CD4-positive, alpha-beta memory T cell (primary cell): ENCODE data around the gene TSC22D3. TPM values are rescaled to one million over a fixed set of nuclear protein-coding genes. Genes with fewer than 3 reads are reported as not detected.

Source experiments
- CTCF ChIA-PET: fragments of 350-600 bp; sonication (Branson Sonifier 250); formaldehyde crosslinking; loops from one replicate; lab custom pipeline; 2021; ENCODE audit warnings: inconsistent platforms; ENCODE audit not compliant: partially characterized antibody; lab: Charles Lee
- POLR2A ChIA-PET: fragments of 350-600 bp; sonication (Branson Sonifier 250); formaldehyde crosslinking; loops from one replicate; lab custom pipeline; 2021; ENCODE audit not compliant: partially characterized antibody; lab: Charles Lee
- DNase-seq, 5 donors: peaks; one replicate each; pipeline versions ENCODE4 v3.0.0 to v3.0.0-alpha.2; 2020 to 2022; ENCODE audit warnings: mixed read lengths in 1 of 5
- H3K27ac ChIP-seq: one replicate; pipeline ENCODE4 v1.7.0; 2013; ENCODE audit warnings: low read depth, low read length
- H3K27me3 ChIP-seq: 2 replicates; pipeline ENCODE4 v1.7.0; 2013; ENCODE audit warnings: mild to moderate bottlenecking, low read length, moderate library complexity; ENCODE audit not compliant: insufficient read depth
- H3K36me3 ChIP-seq: 2 replicates; pipeline ENCODE4 v1.7.0; 2013; ENCODE audit warnings: mild to moderate bottlenecking, low read length, moderate library complexity; ENCODE audit not compliant: insufficient read depth
- H3K4me1 ChIP-seq: 2 replicates; pipeline ENCODE4 v1.7.0; 2013; ENCODE audit warnings: mild to moderate bottlenecking, low read length, moderate library complexity; ENCODE audit not compliant: insufficient read depth
- H3K4me3 ChIP-seq, 2 donors: one replicate each; pipeline ENCODE4 v1.7.0; 2013; ENCODE audit warnings: low read length in 2 of 2, mild to moderate bottlenecking in 1 of 2
- H3K9me3 ChIP-seq, 2 donors: one replicate each; pipeline ENCODE4 v1.7.0; 2013; ENCODE audit warnings: low read length in 2 of 2, control low read depth in 1 of 2; ENCODE audit not compliant: control insufficient read depth in 1 of 2
- H3K27ac Mint-ChIP-seq, 7 donors: one replicate each; pipeline ENCODE4 v1.8.0; 2020 to 2021; ENCODE audit warnings: mixed read lengths in 7 of 7, mild to moderate bottlenecking in 6 of 7, inconsistent platforms in 3 of 7, moderate library complexity in 3 of 7
- H3K27me3 Mint-ChIP-seq, 2 donors: one replicate each; pipeline ENCODE4 v1.8.0; 2020 to 2021; ENCODE audit warnings: mixed read lengths in 2 of 2
- H3K36me3 Mint-ChIP-seq, 2 donors: one replicate each; pipeline ENCODE4 v1.8.0; 2020 to 2021; ENCODE audit warnings: mixed read lengths in 2 of 2, inconsistent platforms in 1 of 2, mild to moderate bottlenecking in 1 of 2
- H3K4me1 Mint-ChIP-seq, 4 donors: one replicate each; pipeline ENCODE4 v1.8.0; 2020 to 2021; ENCODE audit warnings: mixed read lengths in 4 of 4, mild to moderate bottlenecking in 1 of 4
- H3K4me3 Mint-ChIP-seq, 8 donors: one replicate each; pipeline ENCODE4 v1.8.0; 2020 to 2021; ENCODE audit warnings: mixed read lengths in 8 of 8, mild to moderate bottlenecking in 7 of 8, moderate library complexity in 6 of 8, inconsistent platforms in 3 of 8
- H3K9me3 Mint-ChIP-seq, 8 donors: one replicate each; pipeline ENCODE4 v1.8.0; 2020 to 2021; ENCODE audit warnings: mixed read lengths in 8 of 8, mild to moderate bottlenecking in 5 of 8, inconsistent platforms in 3 of 8, moderate library complexity in 1 of 8
- intact Hi-C: fragments of 100-400 bp; cut with micrococcal nuclease; formaldehyde crosslinking; loops from one replicate; pipeline ENCODE4 v1.15.1; 2023
- polyA plus RNA-seq, 2 donors: library from polyadenylated mRNA; unstranded; fragments of 300-500 nt; fragmentation: Illumina TruSeq; gene quantifications; one replicate each; pipeline ENCODE4 v1.2.3, GENCODE V29; 2021
- total RNA-seq, 2 experiments: library from RNA; stranded (reverse); gene quantifications; one replicate each; pipeline ENCODE4 v1.2.3, GENCODE V29; 2021

The TSC22D3 gene
- total and polyA plus RNA-seq, 4 experiments from 2014 or later = 195 to 1,424 (median 481) TPM

DNA sequence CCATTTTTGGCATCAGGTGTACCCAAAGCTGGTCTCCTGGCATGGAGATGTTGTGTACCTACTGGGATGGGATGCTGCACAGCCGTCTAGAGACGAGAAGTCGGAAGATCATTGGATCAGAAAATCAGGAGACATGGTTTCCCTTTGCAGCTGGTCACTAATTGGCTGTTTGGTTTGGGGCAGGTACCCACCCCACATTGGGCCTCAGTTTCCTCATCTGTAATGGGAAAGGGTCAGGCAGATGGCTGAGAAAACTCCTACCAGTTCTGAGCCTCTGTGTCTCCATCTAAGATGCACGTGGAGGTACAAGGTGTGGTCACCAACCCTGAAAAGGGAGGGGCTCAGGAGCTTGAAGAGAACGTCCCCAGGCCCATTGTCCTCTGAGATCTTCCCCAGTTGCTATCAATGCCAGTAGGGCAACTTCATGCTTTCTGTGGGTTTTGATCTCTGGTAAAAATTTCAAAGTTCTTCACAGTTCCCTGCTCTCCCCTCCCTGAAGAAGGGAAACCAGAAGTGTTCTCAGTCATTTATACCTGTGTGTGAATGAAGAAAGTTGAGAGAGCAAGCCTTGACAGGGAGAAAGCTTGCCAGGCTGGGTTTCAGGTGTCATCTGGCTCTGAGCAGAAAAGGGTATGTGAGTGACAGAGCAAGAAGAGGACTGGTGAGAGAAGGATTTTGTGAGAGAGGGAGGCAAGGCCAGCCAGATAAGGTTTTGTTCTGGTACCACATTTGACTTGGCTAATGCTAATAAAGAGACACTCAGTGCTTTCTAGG is 15.1 kb downstream of the TSC22D3 start:
- intact Hi-C loops = no loop called here
- DNase-seq = no peak
- no peaks in the 10 kb centered on the region for H3K27me3 ChIP-seq
- no peaks in the 10 kb centered on the region for H3K9me3 ChIP-seq
- Mint-ChIP-seq H3K36me3 (peaks cover 0 to 2% of the 10 kb centered on the region in 2 donors), H3K4me3 (no peak overlapping the region), H3K4me1 (peaks cover 6 to 16% (median 8%) of the 10 kb centered on the region in 4 donors), H3K27ac (peak overlapping the region in 1 of 7 donors; percentile 47), H3K27me3 (no peaks in the 10 kb centered on the region), H3K9me3 (no peaks in the 10 kb centered on the region)
- ChIA-PET CTCF (interaction anchor here (1.0 kb wide), 1 partner anchor 15 kb away, joined by 3 read pairs; the partner anchor contains the start of gene TSC22D3), POLR2A (no interaction called here)
- no peak overlapping the region for H3K4me3 ChIP-seq
- no peaks in the 10 kb centered on the region for H3K4me1 ChIP-seq
- no peak overlapping the region for H3K27ac ChIP-seq
- H3K36me3 ChIP-seq = no peaks in the 10 kb centered on the region

DNA sequence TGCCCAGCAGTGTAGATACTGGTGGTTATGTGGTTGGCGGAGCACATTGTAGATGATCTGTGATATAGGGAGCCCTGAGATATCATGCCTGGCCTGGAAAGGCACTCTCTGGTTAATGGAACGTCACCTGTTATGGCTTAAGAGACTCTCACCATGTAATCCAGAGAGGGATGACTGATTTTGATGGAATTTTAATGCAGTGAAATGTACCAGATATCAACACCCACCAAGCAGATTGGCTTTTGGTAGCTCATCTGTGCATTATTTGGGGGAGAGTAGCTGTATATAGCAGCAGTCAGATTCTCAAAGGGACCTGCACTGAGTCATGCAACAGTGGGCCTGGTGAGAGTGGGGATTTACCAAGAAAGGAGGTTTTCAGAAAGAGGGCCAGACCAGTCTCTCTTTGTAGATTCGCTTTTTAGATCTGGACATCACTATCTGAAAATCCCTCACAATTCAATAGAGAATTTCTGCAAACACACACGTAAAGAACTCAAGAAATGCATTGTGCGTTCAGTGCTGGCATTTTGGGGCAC is 17.3 kb downstream of the TSC22D3 start:
- H3K4me3 Mint-ChIP-seq = no peak overlapping the region
- no peak overlapping the region for H3K27ac ChIP-seq
- intact Hi-C loops = no loop called here
- DNase-seq = no peak
- peak overlapping the region in 2 of 7 donors; percentile 73 to 85 for H3K27ac Mint-ChIP-seq
- CTCF ChIA-PET = no interaction called here
- H3K9me3 ChIP-seq = no peaks in the 10 kb centered on the region
- no peaks in the 10 kb centered on the region for H3K27me3 Mint-ChIP-seq
- H3K27me3 ChIP-seq = no peaks in the 10 kb centered on the region
- POLR2A ChIA-PET = no interaction called here
- no peak overlapping the region for H3K4me3 ChIP-seq
- H3K9me3 Mint-ChIP-seq = peaks cover 0 to 1% (median 0%) of the 10 kb centered on the region in 8 donors
- peaks cover 6 to 20% (median 10%) of the 10 kb centered on the region in 4 donors for H3K4me1 Mint-ChIP-seq
- peaks cover 0 to 2% of the 10 kb centered on the region in 2 donors for H3K36me3 Mint-ChIP-seq
- no peaks in the 10 kb centered on the region for H3K4me1 ChIP-seq
- H3K36me3 ChIP-seq = no peaks in the 10 kb centered on the region

DNA sequence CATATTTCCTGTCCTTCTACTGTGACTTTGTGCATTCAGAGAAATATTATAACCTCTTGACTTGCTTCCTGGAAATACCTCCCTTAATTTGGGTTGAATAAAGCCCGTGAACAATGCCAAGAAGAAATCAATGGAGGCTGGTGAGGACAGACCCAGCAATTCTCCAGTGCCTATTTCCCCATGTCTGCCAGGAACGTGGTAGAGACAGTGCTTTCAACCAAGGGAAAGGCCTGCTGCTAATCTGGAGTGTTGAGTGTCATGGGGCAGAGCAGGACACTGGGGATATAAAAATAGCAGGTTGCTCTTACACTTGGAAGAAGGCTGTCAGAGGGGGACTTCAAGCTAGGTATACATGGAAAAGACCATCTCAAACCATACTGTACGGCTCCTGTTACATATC is 19.9 kb downstream of the TSC22D3 start:
- Histone ChIP-seq H3K4me3 (no peak overlapping the region), H3K9me3 (no peaks in the 10 kb centered on the region), H3K4me1 (no peaks in the 10 kb centered on the region), H3K27me3 (no peaks in the 10 kb centered on the region), H3K36me3 (no peaks in the 10 kb centered on the region), H3K27ac (no peak overlapping the region)
- Mint-ChIP-seq H3K4me3 (peak overlapping the region in 1 of 8 donors; percentile 22), H3K27me3 (no peaks in the 10 kb centered on the region), H3K4me1 (peaks cover 6 to 17% (median 10%) of the 10 kb centered on the region in 4 donors), H3K9me3 (peaks cover 0 to 1% (median 0%) of the 10 kb centered on the region in 8 donors), H3K36me3 (no peaks in the 10 kb centered on the region), H3K27ac (peak overlapping the region in 2 of 7 donors; percentile 17 to 25)
- DNase-seq = no peak
- ChIA-PET CTCF (interaction anchor here (0.9 kb wide), 1 partner anchor 21 kb away, joined by 3 read pairs; the partner anchor contains the start of gene NCBP2L), POLR2A (no interaction called here)
- intact Hi-C loops = no loop called here

DNA sequence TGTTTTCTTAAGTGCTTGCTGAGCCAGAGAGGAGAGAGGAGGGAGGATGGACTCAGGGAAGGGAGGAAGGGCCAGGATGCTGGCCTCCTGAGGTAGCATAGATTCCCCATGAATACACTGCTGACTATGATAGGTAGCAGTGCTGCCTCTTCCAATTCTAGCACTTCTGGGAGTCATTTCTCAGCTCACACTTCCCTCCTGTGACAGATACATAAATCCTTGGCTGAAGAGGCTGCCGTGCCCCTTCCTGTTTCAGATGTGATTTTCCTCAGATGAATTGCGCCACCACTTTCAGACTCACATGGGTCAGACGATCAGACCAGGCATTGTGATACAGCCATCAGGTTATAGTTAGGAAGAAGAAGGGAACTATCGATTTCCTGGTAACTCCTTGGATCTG is 22.4 kb downstream of the TSC22D3 start:
- intact Hi-C loops = no loop called here
- Histone ChIP-seq H3K27ac (no peak overlapping the region), H3K27me3 (no peaks in the 10 kb centered on the region), H3K36me3 (no peaks in the 10 kb centered on the region), H3K4me1 (no peaks in the 10 kb centered on the region), H3K9me3 (no peaks in the 10 kb centered on the region), H3K4me3 (no peak overlapping the region)
- Mint-ChIP-seq H3K4me1 (peaks cover 5 to 17% (median 9%) of the 10 kb centered on the region in 4 donors), H3K9me3 (peaks cover 0 to 1% (median 0%) of the 10 kb centered on the region in 8 donors), H3K4me3 (no peak overlapping the region), H3K27ac (peak overlapping the region in 2 of 7 donors; percentile 15 to 24), H3K27me3 (no peaks in the 10 kb centered on the region), H3K36me3 (no peaks in the 10 kb centered on the region)
- CTCF ChIA-PET = interaction anchor here (2.2 kb wide), 1 partner anchor 80 kb away, joined by 10 read pairs; no protein-coding TSS in a partner anchor
- DNase-seq = no peak
- POLR2A ChIA-PET = interaction anchor here (2.0 to 2.9 kb wide), 2 partner anchors 11 to 36 kb away, joined by 6 to 16 read pairs; no protein-coding TSS in a partner anchor

DNA sequence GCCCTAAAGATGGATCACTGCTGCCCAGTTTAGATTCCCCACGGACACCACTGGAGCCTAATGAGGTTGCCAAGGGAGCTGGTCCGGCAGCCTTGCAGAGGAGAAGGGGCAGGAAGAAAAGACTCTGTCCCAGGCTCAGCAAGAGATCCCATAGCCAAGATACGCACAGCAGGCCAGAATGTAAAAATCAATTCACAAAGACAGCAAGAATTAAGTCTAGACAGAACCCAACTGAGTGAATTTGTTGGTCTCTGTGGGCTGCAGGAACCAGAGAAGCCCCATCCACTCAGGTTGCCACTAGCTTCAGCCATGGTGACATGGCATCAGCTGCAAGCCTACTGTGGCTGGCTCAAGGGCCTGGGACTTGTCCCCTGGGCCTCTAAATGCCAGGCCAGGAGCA is 22.9 kb downstream of the TSC22D3 start:
- H3K4me1 ChIP-seq = no peaks in the 10 kb centered on the region
- POLR2A ChIA-PET = interaction anchor here (1.2 to 2.9 kb wide), 3 partner anchors 9 to 35 kb away, joined by 4 to 16 read pairs (median 6); no protein-coding TSS in a partner anchor
- H3K4me3 ChIP-seq = no peak overlapping the region
- CTCF ChIA-PET = interaction anchor here (0.9 to 2.2 kb wide), 3 partner anchors 33 to 95 kb away, joined by 3 to 10 read pairs (median 4); no protein-coding TSS in a partner anchor
- H3K27me3 ChIP-seq = no peaks in the 10 kb centered on the region
- no peak overlapping the region for H3K27ac Mint-ChIP-seq
- intact Hi-C loops = no loop called here
- no peaks in the 10 kb centered on the region for H3K36me3 ChIP-seq
- H3K4me3 Mint-ChIP-seq = no peak overlapping the region
- H3K4me1 Mint-ChIP-seq = peaks cover 5 to 17% (median 7%) of the 10 kb centered on the region in 4 donors
- no peak for DNase-seq
- H3K27me3 Mint-ChIP-seq = no peaks in the 10 kb centered on the region
- peaks cover 0 to 1% (median 0%) of the 10 kb centered on the region in 8 donors for H3K9me3 Mint-ChIP-seq
- no peaks in the 10 kb centered on the region for H3K36me3 Mint-ChIP-seq
- no peaks in the 10 kb centered on the region for H3K9me3 ChIP-seq
- no peak overlapping the region for H3K27ac ChIP-seq

DNA sequence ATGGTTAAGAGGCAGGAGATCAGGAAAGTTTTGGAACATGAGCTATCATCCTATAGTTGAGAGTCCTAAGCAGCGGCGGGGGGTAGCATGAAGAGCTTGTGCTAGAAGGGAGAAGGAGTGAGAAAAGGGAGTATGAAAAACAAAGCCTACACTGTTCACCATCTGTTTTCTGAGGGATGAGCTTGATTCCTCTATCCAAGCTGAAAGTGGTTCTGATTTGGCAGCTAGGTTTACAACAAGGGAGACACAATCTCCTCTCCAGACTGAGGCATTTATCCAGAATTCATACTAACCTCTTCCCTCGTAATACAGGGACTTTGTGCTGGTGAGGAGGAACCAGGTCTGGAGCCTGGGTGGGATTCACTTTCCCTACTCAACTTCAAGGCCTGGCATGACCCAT is 23.5 kb downstream of the TSC22D3 start:
- intact Hi-C loops = no loop called here
- peak overlapping the region in 1 of 7 donors; percentile 59 for H3K27ac Mint-ChIP-seq
- CTCF ChIA-PET = interaction anchor here (0.9 to 1.0 kb wide), 3 partner anchors 33 to 95 kb away, joined by 3 to 4 read pairs (median 3); no protein-coding TSS in a partner anchor
- H3K9me3 ChIP-seq = no peaks in the 10 kb centered on the region
- H3K4me1 ChIP-seq = no peaks in the 10 kb centered on the region
- no peak for DNase-seq
- no peak overlapping the region for H3K27ac ChIP-seq
- no peaks in the 10 kb centered on the region for H3K27me3 Mint-ChIP-seq
- H3K36me3 Mint-ChIP-seq = no peaks in the 10 kb centered on the region
- H3K36me3 ChIP-seq = no peaks in the 10 kb centered on the region
- H3K4me1 Mint-ChIP-seq = peaks cover 5 to 15% (median 7%) of the 10 kb centered on the region in 4 donors
- H3K4me3 Mint-ChIP-seq = no peak overlapping the region
- peaks cover 0 to 1% (median 0%) of the 10 kb centered on the region in 8 donors for H3K9me3 Mint-ChIP-seq
- H3K27me3 ChIP-seq = no peaks in the 10 kb centered on the region
- POLR2A ChIA-PET = interaction anchor here (1.2 to 2.9 kb wide), 3 partner anchors 9 to 35 kb away, joined by 4 to 16 read pairs (median 6); no protein-coding TSS in a partner anchor
- H3K4me3 ChIP-seq = no peak overlapping the region
